RWPE1 (cell line): Measurements from ENCODE around the gene ZC3H12D.

Source experiments
- CTCF ChIA-PET: fragments of 350-600 bp; sonication (Branson Sonifier 250); formaldehyde crosslinking; extraction: SDS; loops from one replicate; lab custom pipeline; 2021; lab: Yijun Ruan, JAX
- POLR2A ChIA-PET: fragments of 400-600 bp; formaldehyde crosslinking; extraction: SDS; loops from one replicate; lab custom pipeline; 2020; ENCODE audit warnings: antibody characterized with exemption; ENCODE audit not compliant: low non-redundant PET; lab: Yijun Ruan, JAX
- DNase-seq: peaks from one replicate; pipeline ENCODE4 v3.0.0; 2012; ENCODE audit warnings: low spot score
- H3K27ac ChIP-seq: fragments of 450-650 bp; 2 replicates; pipeline ENCODE4 v1.5.1; 2017
- TF ChIP-seq, protein P1 (sequence below): fragments of 450-650 bp; conservative IDR thresholded peaks from 2 replicates; pipeline ENCODE4 v1.5.1; 2017; ENCODE audit warnings: low read depth, mild to moderate bottlenecking

The ZC3H12D gene

GRCh38 chr6:149414821-149415220 lies 70.0 kb downstream of the ZC3H12D start:
- POLR2A ChIA-PET: no interaction called here
- CTCF ChIA-PET: no interaction called here
- TF ChIP-seq, protein P1, sequence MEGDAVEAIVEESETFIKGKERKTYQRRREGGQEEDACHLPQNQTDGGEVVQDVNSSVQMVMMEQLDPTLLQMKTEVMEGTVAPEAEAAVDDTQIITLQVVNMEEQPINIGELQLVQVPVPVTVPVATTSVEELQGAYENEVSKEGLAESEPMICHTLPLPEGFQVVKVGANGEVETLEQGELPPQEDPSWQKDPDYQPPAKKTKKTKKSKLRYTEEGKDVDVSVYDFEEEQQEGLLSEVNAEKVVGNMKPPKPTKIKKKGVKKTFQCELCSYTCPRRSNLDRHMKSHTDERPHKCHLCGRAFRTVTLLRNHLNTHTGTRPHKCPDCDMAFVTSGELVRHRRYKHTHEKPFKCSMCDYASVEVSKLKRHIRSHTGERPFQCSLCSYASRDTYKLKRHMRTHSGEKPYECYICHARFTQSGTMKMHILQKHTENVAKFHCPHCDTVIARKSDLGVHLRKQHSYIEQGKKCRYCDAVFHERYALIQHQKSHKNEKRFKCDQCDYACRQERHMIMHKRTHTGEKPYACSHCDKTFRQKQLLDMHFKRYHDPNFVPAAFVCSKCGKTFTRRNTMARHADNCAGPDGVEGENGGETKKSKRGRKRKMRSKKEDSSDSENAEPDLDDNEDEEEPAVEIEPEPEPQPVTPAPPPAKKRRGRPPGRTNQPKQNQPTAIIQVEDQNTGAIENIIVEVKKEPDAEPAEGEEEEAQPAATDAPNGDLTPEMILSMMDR: no peak
- DNase-seq: no peak
- no peak overlapping the region for H3K27ac ChIP-seq

- ChIA-PET POLR2A (no interaction called here), CTCF (no interaction called here)
- DNase-seq: no peak
- no peak overlapping the region for H3K27ac ChIP-seq
- TF ChIP-seq, protein P1: no peak
Observed at GRCh38 chr6:149414009-149414408, 70.8 kb downstream of the ZC3H12D start.

- POLR2A ChIA-PET: no interaction called here
- H3K27ac ChIP-seq: no peak overlapping the region
- CTCF ChIA-PET: no interaction called here
- no peak for DNase-seq
- TF ChIP-seq, protein P1: no peak
Observed at GRCh38 chr6:149410557-149410956, 74.3 kb downstream of the ZC3H12D start.

DNA sequence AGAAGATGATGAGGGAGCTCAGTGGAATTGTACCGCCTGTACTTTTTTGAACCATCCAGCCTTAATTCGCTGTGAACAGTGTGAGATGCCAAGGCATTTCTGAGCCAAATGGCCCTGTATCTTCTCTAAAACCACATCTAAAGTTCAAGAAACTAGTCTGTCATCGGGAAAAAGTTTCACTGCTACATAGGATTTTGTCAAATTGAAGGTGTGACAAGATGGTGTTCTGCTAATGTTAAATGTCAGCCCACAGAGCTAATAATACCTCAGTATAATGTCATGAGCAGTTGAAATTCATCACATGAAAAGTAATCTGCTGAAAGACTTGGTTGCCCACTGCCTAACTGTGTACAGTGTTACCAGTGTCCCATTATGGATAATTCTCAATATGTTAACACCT lies 75.2 kb downstream of the ZC3H12D start:
- CTCF ChIA-PET: no interaction called here
- TF ChIP-seq, protein P1: no peak
- no peak overlapping the region for H3K27ac ChIP-seq
- POLR2A ChIA-PET: no interaction called here
- DNase-seq: no peak

- ChIA-PET POLR2A (no interaction called here), CTCF (no interaction called here)
- no peak overlapping the region for H3K27ac ChIP-seq
- TF ChIP-seq, protein P1: no peak
- DNase-seq: no peak
Observed at GRCh38 chr6:149405823-149406765, 78.7 kb downstream of the ZC3H12D start.

GRCh38 chr6:149403534-149403933 lies 81.3 kb downstream of the ZC3H12D start:
- TF ChIP-seq, protein P1: no peak
- POLR2A ChIA-PET: no interaction called here
- CTCF ChIA-PET: no interaction called here
- no peak for DNase-seq
- no peak overlapping the region for H3K27ac ChIP-seq
